Measurements from ENCODE around the gene PGBD5. TPM values are rescaled to one million over a fixed set of nuclear protein-coding genes. Genes with fewer than 3 reads are reported as not detected.

The PGBD5 gene
- total and polyA plus RNA-seq, 9 of the 15 experiments (the other 6 are each of a cell fraction or from before 2014, with no cell fraction given), result under 0.01 to 0.40 (median 0.10) TPM; not detected in 3

GRCh38 chr1:230424391-230425251 lies 1.5 kb downstream of the PGBD5 start:
- Histone ChIP-seq H3K27ac (ENCODE audit: extremely low read depth, low read depth, low read length) (no peak overlapping the region), H3K4me1 (replicated peaks in 1 of 2; ENCODE audit: control insufficient read depth in 2 of 2, insufficient read depth in 2 of 2, low read length in 2 of 2) (peaks cover 0 to 14% of the 10 kb centered on the region in 2 experiments; a peak in 2 of 5 replicates), H2AFZ (ENCODE audit: low read depth, low read length) (no peak overlapping the region), H3K79me2 (ENCODE audit: control insufficient read depth, insufficient read depth, low read length) (no peaks in the 10 kb centered on the region), H3K9ac (ENCODE audit: insufficient read depth in 1 of 2, low read depth in 2 of 2, low read length in 2 of 2) (no peak overlapping the region), H3K4me2 (ENCODE audit: insufficient read depth, low read length) (no peak overlapping the region), H3K4me3 (no peak overlapping the region), H3K36me3 (ENCODE audit: control insufficient read depth, insufficient read depth, low read length) (no peaks in the 10 kb centered on the region), H3K9me3 (replicated peaks; ENCODE audit: control insufficient read depth, insufficient read depth, low read depth, low read length) (no peaks in the 10 kb centered on the region), H3K27me3 (ENCODE audit: control insufficient read depth in 2 of 2, insufficient read depth in 2 of 2, low read length in 2 of 2) (peaks cover 26 to 36% of the 10 kb centered on the region in 2 experiments), H3K9me1 (ENCODE audit: control insufficient read depth, insufficient read depth, low read length) (no peaks in the 10 kb centered on the region), H4K20me1 (replicated peaks; ENCODE audit: control insufficient read depth, insufficient read depth, low read length) (peaks cover 10% of the 10 kb centered on the region)
- DNase-seq (ENCODE audit: extremely low read depth in 1 of 4, low spot score in 3 of 4) (no peak), ATAC-seq (no peak), FAIRE-seq (no peak)
- ChIA-PET POLR2A (interaction anchor here (0.6 to 1.2 kb wide), 2 partner anchors 10 to 23 kb away, joined by 3 read pairs; no protein-coding TSS in a partner anchor), CTCF (ENCODE audit: low intra/inter-chr PET ratio) (no interaction called here)
- no TSS peak for BruUV-seq (replicated peaks)
- WGBS (ENCODE audit: insufficient coverage, low coverage, missing lambda C conversion rate), result 42% methylated on average over 33 of the region's 33 CpGs
- in situ Hi-C loops (cut with MboI), result no loop called here
- intact Hi-C loops (cut with micrococcal nuclease), result no loop called here
- TF ChIP-seq, protein P1, sequence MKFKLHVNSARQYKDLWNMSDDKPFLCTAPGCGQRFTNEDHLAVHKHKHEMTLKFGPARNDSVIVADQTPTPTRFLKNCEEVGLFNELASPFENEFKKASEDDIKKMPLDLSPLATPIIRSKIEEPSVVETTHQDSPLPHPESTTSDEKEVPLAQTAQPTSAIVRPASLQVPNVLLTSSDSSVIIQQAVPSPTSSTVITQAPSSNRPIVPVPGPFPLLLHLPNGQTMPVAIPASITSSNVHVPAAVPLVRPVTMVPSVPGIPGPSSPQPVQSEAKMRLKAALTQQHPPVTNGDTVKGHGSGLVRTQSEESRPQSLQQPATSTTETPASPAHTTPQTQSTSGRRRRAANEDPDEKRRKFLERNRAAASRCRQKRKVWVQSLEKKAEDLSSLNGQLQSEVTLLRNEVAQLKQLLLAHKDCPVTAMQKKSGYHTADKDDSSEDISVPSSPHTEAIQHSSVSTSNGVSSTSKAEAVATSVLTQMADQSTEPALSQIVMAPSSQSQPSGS (CRISPR knock-in tag; IDR thresholded peaks at IDR 0.05), result peak; percentile 30; the same call in 1 of the 2 replicates
- TF ChIP-seq NR2C2 (CRISPR knock-in tag; IDR thresholded peaks at IDR 0.05) (no peak), NR2C2 (tag; IDR thresholded peaks at IDR 0.05) (no peak)

Measured in K562 (cell line).